OCI-LY3 (cell line): ENCODE measurements around the gene ERCC2.
A peak's percentile ranks its signal among the peaks of the same experiment; 100 is the strongest.

ENCODE experiments used
- H2AFZ ChIP-seq: fragments of 200-600, 300-600 bp; shearing (Covaris generic); 2 replicates; pipeline ENCODE4 v1.6.0; 2014; ENCODE audit warnings: antibody characterized with exemption, low read depth, low read length
- H3K27ac ChIP-seq: fragments of 200-600, 300-600 bp; sonication (generic); 2 replicates; pipeline ENCODE4 v1.5.1; 2014; ENCODE audit warnings: mild to moderate bottlenecking, low read length, moderate library complexity, mixed read lengths
- H3K27me3 ChIP-seq: fragments of 200-600, 300-600 bp; sonication (generic); 2 replicates; pipeline ENCODE4 v1.6.1; 2014; ENCODE audit warnings: low read depth, low read length, mixed read lengths
- H3K36me3 ChIP-seq: fragments of 200-600, 300-600 bp; sonication (generic); replicated peaks from 2 replicates; pipeline ENCODE3; 2014; ENCODE audit warnings: low read depth, low read length, mixed read lengths
- H3K4me1 ChIP-seq: fragments of 300-600, 200-600 bp; sonication (generic); 2 replicates; pipeline ENCODE4 v1.6.1; 2014; ENCODE audit warnings: low read length, mixed read lengths
- H3K4me2 ChIP-seq: fragments of 200-600, 300-600 bp; sonication (generic); 2 replicates; pipeline ENCODE4 v1.6.1; 2014; ENCODE audit warnings: low read length, mixed read lengths
- H3K4me3 ChIP-seq: fragments of 300-600, 200-600 bp; sonication (generic); 2 replicates; pipeline ENCODE4 v1.5.1; 2014; ENCODE audit warnings: antibody characterized with exemption, mild to moderate bottlenecking, low read length, moderate library complexity
- H3K79me2 ChIP-seq: fragments of 300-600, 200-600 bp; shearing (Covaris generic); 2 replicates; pipeline ENCODE4 v1.6.1; 2014; ENCODE audit warnings: mild to moderate bottlenecking, low read length, mixed read lengths
- H3K9ac ChIP-seq: fragments of 300-600, 200-600 bp; shearing (Covaris generic); 2 replicates; pipeline ENCODE4 v1.6.0; 2014; ENCODE audit warnings: mild to moderate bottlenecking, low read length, moderate library complexity
- H3K9me3 ChIP-seq: fragments of 200-600, 300-600 bp; shearing (Covaris generic); 2 replicates; pipeline ENCODE4 v1.6.1; 2014; ENCODE audit warnings: low read length, mixed read lengths; ENCODE audit not compliant: insufficient read depth
- H4K20me1 ChIP-seq: fragments of 200-600, 300-600 bp; sonication (generic); 2 replicates; pipeline ENCODE4 v1.6.1; 2016; ENCODE audit warnings: low read length, mixed read lengths; ENCODE audit not compliant: insufficient read depth
- EZH2phosphoT487 ChIP-seq: fragments of 200-600 bp; shearing (Covaris generic); IDR thresholded peaks from 2 replicates; pipeline ENCODE4 v1.6.1; 2018; ENCODE audit warnings: antibody characterized with exemption, mixed run types, low read depth
- TF ChIP-seq, protein P1 (sequence below): fragments of 200-600, 300-600 bp; sonication (generic); IDR thresholded peaks from 2 replicates; pipeline ENCODE4 v1.5.1; 2014; ENCODE audit warnings: antibody characterized with exemption, low read length, low read depth

Gene ERCC2

DNA sequence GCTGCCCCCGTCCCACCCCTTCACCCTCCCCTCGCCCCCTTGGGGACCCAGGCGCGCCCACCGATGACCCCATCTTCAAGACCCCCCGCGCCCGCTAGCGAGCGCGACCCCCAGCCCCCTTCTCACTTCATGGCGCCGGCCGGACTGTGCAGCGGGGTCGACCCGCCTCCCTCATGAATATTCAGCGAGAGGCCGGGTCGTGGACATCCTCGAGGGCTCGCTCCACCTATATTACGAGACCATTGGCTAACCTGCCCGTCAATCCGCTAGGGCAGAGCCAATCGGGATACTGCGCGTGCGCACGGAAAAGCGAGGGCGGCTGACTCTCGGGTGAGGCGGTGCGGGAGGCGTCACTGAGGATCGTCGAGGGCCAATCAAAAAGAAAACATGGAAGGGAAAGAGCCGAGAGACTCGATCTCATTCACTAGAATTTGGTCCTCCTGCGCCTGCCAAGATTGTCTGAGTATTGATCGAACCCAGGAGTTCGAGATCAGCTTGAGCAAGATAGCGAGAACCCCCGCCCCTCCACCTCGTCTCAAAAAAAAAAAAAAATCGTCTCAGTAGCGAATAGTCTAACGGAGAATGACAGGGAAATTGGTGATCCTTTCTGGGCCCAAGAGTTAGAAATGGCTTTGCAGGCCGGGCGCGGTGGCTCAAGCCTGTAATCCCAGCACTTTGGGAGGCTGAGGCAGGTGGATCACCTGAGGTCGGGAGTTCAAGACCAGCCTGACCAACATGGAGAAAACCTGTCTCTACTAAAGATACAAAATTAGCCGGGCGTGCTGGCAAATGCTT lies at the start of gene ERCC2:
TSS of gene ERCC2 (minus strand) at position 164 of the 795 bp plus-strand sequence. CDS start at position 131, 33 bp downstream.
- Histone ChIP-seq H3K36me3 (peaks cover 12% of the 10 kb centered on the region), H3K4me1 (peaks cover 13% of the 10 kb centered on the region; the same call in 1 of the 2 replicates), H3K79me2 (peaks cover 23% of the 10 kb centered on the region), H3K4me2 (peak within 1 kb of the TSS; percentile 85), H3K9me3 (no peaks in the 10 kb centered on the region), H3K9ac (peak within 1 kb of the TSS; percentile 82), H2AFZ (peak within 1 kb of the TSS; percentile 54; the same call in 1 of the 2 replicates), H3K27me3 (no peaks in the 10 kb centered on the region), H3K4me3 (peak within 1 kb of the TSS; percentile 83), H4K20me1 (no peaks in the 10 kb centered on the region), H3K27ac (peak within 1 kb of the TSS; percentile 79)
- TF ChIP-seq, protein P1, sequence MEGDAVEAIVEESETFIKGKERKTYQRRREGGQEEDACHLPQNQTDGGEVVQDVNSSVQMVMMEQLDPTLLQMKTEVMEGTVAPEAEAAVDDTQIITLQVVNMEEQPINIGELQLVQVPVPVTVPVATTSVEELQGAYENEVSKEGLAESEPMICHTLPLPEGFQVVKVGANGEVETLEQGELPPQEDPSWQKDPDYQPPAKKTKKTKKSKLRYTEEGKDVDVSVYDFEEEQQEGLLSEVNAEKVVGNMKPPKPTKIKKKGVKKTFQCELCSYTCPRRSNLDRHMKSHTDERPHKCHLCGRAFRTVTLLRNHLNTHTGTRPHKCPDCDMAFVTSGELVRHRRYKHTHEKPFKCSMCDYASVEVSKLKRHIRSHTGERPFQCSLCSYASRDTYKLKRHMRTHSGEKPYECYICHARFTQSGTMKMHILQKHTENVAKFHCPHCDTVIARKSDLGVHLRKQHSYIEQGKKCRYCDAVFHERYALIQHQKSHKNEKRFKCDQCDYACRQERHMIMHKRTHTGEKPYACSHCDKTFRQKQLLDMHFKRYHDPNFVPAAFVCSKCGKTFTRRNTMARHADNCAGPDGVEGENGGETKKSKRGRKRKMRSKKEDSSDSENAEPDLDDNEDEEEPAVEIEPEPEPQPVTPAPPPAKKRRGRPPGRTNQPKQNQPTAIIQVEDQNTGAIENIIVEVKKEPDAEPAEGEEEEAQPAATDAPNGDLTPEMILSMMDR, result no peak
- TF ChIP-seq EZH2phosphoT487, result no peak

DNA sequence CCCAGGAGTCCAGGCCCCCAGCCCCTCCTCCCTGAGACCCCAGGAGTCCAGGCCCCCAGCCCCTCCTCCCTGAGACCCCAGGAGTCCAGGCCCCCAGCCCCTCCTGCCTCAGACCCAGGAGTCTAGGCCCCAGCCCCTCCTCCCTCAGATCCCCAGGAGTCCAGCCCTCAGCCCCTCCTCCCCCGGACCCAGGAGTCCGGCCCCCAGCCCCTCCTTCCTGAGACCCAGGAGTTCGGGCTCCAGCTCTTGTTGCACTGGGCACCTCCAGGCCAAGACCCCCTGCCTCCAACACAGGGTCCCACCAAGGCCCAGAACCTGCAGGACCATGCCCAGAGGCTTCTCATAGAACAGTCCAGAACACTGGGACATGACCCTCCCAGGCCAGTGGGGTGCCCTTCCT lies 49.5 kb upstream of the ERCC2 start:
- TF ChIP-seq, protein P1, result no peak
- no peak for TF ChIP-seq EZH2phosphoT487
- peaks cover 17% of the 10 kb centered on the region for H3K79me2 ChIP-seq
- H4K20me1 ChIP-seq, result no peaks in the 10 kb centered on the region
- no peak overlapping the region for H2AFZ ChIP-seq
- peak overlapping the region; percentile 73 for H3K4me2 ChIP-seq
- H3K27ac ChIP-seq, result peak overlapping the region; percentile 78
- peak overlapping the region; percentile 48 for H3K4me3 ChIP-seq
- H3K36me3 ChIP-seq, result peaks cover 35% of the 10 kb centered on the region
- no peaks in the 10 kb centered on the region for H3K27me3 ChIP-seq
- peaks cover 27% of the 10 kb centered on the region for H3K4me1 ChIP-seq
- H3K9ac ChIP-seq, result peak overlapping the region; percentile 58
- H3K9me3 ChIP-seq, result no peaks in the 10 kb centered on the region

DNA sequence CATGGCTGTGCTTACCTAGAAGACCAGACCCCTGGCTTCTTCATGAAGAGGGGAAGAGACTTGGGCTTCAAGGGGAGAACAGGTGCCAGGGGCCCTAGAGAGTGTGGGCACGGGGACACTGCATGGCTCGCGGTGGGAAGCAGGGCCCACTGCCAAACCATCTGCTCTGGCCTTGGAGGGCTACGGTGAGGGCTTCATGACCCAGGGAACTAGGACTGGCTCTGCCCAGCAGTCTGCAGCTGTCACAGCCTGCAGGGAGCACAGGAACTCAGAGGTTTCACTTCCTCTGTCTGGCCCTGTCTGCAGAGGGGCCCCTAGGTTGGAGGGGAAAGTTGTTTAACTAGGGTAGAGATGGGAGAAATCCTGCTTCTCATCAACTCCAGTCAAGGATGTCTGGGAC lies 49.0 kb upstream of the ERCC2 start:
- Histone ChIP-seq H4K20me1 (no peaks in the 10 kb centered on the region), H3K4me1 (peaks cover 27% of the 10 kb centered on the region), H3K27me3 (no peaks in the 10 kb centered on the region), H2AFZ (no peak overlapping the region), H3K9me3 (no peaks in the 10 kb centered on the region), H3K27ac (peak overlapping the region; percentile 78), H3K9ac (peak overlapping the region; percentile 58), H3K4me3 (peak overlapping the region; percentile 48), H3K36me3 (peaks cover 40% of the 10 kb centered on the region), H3K79me2 (peaks cover 21% of the 10 kb centered on the region), H3K4me2 (peak overlapping the region; percentile 73)
- TF ChIP-seq, protein P1, result no peak
- no peak for TF ChIP-seq EZH2phosphoT487

DNA sequence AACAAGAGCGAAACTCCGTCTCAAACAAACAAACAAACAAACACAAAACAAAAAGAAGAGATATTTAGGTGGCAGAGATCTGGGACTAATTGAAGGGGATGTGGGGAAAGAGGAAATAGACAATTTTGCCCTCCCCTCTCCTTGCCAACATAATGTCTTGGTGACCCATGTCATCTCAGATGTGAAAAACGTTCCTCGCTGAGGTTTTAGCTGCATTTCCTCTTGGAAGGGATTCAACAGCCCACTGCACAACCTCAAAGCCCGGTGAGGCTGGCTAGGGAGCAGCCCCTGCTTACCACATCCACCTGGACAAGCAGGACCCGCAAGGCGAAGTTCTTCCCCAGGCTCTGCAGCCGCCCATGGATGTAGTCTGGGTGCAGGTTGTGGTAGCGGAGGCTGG lies 48.4 kb upstream of the ERCC2 start:
- peaks cover 21% of the 10 kb centered on the region for H3K79me2 ChIP-seq
- H4K20me1 ChIP-seq, result no peaks in the 10 kb centered on the region
- H3K4me1 ChIP-seq, result peaks cover 27% of the 10 kb centered on the region
- H3K27ac ChIP-seq, result peak overlapping the region; percentile 78
- peak overlapping the region; percentile 73 for H3K4me2 ChIP-seq
- H2AFZ ChIP-seq, result no peak overlapping the region
- no peaks in the 10 kb centered on the region for H3K27me3 ChIP-seq
- H3K36me3 ChIP-seq, result peaks cover 41% of the 10 kb centered on the region
- peak overlapping the region; percentile 58 for H3K9ac ChIP-seq
- peak overlapping the region; percentile 48 for H3K4me3 ChIP-seq
- no peaks in the 10 kb centered on the region for H3K9me3 ChIP-seq
- TF ChIP-seq, protein P1, result no peak
- TF ChIP-seq EZH2phosphoT487, result no peak
